Right renal pelvis (tissue), 4 donors: ENCODE measurements around the gene SLC39A11. TPM values are rescaled to one million over a fixed set of nuclear protein-coding genes. Genes with fewer than 3 reads are reported as not detected.

Experiments used
- DNase-seq, 4 donors: peaks; one replicate each; pipeline ENCODE4 v3.0.0-alpha.2; 2013; ENCODE audit warnings: low read depth in 4 of 4, low spot score in 3 of 4, missing footprints in 1 of 4
- polyA plus RNA-seq, 4 donors: library from polyadenylated mRNA; unstranded; fragments of 120-200 nt; gene quantifications; one replicate each; pipeline ENCODE4 v1.2.1, GENCODE V29; 2013; ENCODE audit not compliant: insufficient read length in 4 of 4

Gene SLC39A11
- polyA plus RNA-seq, 4 donors: 27.6 to 29.1 (median 28.4) TPM

- DNase-seq: no peak
These were observed 205.9 kb downstream of the SLC39A11 start for GRCh38 chr17:72886622-72887021.

- no peak for DNase-seq
These were observed 208.4 kb downstream of the SLC39A11 start for GRCh38 chr17:72884066-72884465.

DNA sequence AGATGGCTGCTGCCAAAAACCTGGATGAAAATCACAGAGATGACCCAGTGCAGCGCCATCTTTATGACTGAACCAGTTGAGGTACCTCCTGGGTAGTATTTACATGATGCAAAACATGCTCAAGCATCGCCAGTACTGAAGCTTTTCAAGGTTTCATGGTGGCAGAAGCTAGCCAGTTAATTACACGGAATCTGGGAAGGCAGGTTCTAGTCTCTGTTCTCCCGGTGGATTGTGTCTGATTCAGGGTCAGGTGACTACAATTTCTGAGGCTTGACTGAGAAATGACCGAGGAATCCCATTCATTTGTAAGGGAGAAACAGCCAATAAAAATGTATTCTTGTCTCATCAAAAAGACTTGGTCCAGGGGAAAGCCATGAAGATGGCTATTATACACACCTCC, 209.1 kb downstream of the SLC39A11 start:
- DNase-seq: no peak

DNA sequence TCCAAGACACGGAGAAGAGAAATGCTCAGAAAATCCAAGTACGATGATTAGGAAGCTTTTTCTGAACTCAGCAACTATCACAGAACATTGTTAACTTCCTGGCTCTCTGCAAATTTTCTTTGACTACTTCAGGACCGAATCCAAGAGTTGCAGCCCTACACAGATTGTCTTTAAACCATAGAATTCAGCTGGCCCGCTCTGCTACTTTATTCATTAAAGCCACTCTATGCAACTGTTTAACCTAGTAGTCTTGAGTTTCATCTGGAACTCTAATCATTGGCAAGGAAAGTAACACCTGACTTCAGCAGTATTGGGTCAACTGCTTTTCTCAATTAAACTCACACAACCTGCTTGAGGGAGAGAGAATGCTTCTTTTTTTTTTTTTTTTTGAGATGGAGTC, 210.1 kb downstream of the SLC39A11 start:
- DNase-seq: no peak

- no peak for DNase-seq
These were observed 212.6 kb downstream of the SLC39A11 start for GRCh38 chr17:72879877-72880276.

DNA sequence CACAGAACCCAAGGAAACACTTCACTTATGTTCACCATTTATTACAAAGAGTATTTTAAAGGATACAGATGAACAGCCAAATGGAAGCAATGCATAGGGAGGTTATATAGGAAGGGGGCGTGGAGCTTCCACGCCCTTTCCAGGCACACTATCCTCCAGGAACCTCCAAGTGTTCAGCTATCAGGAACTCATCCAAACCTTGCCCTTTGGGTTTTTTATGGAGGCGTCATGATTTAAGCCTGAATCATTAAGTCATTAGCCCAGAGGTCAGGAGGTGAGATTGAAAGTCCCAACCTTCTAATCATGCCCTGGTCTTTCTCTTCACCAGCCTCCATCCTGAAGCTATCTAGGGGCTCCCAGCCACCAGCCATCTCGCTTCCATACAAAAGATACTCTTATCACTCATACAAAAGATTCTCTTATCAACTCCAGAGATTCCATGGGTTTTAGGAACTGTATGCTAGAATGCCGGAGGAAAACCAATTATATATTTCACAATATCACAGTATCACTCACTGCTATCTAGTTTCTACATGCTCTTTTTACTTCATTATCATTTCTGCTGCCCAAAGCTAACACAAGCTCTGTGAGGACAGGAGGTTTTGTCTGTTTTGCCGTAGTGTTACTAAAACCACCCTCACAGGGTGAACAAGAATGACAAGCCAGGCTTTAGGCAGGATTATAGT, 213.4 kb downstream of the SLC39A11 start:
- no peak for DNase-seq

GRCh38 chr17:72877348-72877747, 215.1 kb downstream of the SLC39A11 start:
- DNase-seq: no peak

DNA sequence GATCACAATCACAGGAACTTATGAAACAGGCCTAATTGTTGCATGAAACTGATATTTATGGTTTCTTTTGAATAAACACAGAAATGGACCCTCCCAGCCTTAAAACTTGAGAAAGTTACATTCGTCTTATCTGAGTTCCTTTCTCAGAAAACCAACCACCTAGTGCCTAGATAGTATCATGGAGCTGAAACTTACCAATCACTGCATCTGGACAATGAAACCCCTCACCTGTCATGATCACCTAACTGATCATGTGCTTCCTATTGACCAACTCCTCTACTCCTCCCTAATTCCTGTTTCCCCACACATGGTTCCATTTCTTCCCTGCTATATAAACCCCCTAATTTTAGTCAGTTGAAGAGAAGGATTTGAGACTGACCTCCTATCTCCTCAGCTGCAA, 216.1 kb downstream of the SLC39A11 start:
- DNase-seq: no peak

DNA sequence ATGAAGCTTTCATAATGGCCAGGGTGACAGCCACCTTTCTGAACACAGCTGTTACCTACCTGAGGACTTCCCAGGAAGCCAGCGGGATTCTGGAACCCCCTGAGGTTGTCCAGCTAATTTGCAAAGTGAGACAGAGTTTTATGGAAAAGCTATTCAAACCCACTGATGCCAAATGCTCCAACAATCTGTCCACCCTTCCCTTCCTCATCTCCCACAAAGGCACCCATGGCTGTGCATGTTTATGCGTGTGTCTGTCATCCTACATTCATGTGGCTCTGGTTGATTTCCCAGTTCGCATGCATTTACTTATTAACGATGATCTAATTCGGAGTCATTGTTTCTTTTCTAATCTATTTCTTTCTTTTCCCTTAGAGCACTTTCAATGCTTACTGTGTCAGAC, 217.1 kb downstream of the SLC39A11 start:
- no peak for DNase-seq

- DNase-seq: no peak
These were observed 220.1 kb downstream of the SLC39A11 start for GRCh38 chr17:72872396-72872795.

- DNase-seq: no peak
These were observed 222.0 kb downstream of the SLC39A11 start for GRCh38 chr17:72870367-72870985.

GRCh38 chr17:72869630-72870029, 222.9 kb downstream of the SLC39A11 start:
- DNase-seq: no peak

DNA sequence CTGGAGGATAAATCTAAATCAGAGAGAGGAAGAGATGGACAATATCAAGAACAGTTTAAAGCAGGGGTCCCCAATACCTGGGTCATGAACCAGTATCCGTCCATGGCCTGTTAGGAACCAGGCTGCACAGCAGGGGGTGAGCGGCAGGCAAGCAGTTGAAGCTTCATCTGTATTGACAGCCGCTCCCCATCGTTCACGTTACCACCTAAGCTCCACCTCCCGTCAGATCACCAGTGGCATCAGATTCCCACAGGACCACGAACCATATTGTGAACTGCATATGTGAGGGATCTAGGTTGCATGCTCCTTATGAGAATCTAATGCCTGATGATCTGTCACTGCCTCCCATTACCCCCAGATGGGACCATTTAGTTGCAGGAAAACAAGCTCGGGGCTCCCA, 226.5 kb downstream of the SLC39A11 start:
- DNase-seq: no peak

- DNase-seq: no peak
These were observed 228.8 kb downstream of the SLC39A11 start for GRCh38 chr17:72863526-72864211.

DNA sequence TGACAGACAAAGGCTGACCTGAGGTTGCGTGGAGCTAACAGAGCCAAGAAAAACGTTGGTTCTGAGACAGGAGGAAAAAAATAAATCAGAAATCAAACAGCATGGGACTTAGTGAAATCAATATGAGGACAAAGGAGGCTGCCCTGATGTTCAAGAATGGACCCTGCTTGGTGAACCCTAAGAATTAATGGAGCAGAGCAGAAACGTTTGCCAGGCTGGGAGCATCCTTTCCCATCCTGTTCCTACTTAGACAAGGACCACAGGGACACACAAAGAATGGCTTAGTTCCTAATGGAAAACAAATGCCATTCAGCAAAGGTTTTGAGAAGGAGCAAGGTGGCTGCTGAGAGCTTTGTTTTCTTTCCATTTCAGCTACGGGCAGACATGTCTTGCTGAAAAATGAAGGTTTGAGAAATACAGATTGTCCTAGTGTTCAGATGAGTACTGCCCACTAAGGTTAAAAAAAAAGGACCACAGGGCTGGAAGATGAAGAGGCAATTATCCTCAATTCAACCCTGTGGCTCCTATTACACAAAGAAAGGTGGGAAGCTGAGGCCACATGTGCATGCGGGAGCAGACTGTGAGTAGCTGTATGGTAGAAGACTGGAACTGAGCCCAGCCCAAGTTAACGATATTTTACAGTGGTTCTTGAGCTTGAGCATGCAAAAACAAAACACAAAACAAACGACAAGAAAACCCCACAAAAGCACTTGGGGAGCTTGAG, 230.1 kb downstream of the SLC39A11 start:
- no peak for DNase-seq

GRCh38 chr17:72861811-72862210, 230.7 kb downstream of the SLC39A11 start:
- DNase-seq: no peak

- no peak for DNase-seq
These were observed 231.7 kb downstream of the SLC39A11 start for GRCh38 chr17:72860778-72861177.

- no peak for DNase-seq
These were observed 233.5 kb downstream of the SLC39A11 start for GRCh38 chr17:72858826-72859495.

- DNase-seq: no peak
These were observed 238.8 kb downstream of the SLC39A11 start for GRCh38 chr17:72853440-72854415.
